ENCODE measurements around the gene TTLL8.

Gene TTLL8

DNA sequence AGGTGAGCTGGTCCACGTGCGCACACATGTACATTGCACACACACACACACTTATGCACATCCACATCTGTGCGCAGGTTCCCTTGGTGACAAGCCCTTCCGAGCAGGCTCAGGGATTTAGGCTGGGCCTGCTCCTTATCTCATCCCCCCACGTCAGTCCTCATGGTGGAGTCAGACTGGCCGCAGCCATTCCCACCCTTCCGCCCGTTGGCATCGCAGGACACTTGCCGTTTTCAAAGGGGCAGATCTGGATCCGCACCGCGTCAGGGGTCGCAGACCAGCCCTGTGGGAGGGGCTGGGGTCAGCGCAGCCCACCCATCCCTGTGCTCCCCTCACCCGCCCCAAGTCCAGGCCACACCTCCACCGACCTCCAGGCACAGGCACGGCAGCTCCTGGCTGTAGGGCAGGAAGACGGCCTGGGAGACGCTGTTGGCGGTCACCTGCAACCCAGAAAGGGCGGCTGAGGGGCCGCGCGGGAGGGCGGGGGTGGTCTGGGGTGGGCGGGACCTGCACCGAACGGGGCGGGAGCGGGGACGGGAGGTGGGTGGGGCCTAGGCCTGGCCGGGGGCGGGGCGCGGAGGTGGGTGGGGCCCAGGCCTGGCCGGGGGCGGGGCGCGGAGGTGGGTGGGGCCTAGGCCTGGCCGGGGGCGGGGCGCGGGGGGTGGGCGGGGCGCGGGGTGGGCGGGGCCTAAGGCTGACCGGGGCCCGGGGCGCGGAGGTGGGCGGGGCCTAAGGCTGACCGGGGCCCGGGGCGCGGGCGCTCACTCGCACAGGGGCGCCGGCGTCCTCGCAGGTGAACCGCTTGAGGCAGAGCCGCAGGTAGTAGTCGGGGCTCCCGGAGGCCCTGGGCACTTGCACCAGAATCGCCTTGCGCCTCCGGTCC, 58.8 kb downstream of the TTLL8 start:
- Histone ChIP-seq H3K9me3 (no peaks in the 10 kb centered on the region), H3K27ac (no peak overlapping the region), H3K4me3 (ENCODE audit: low read depth in 1 of 2, low read length in 1 of 2) (peak overlapping the region in 1 of 2 experiments; percentile 49), H3K36me3 (no peaks in the 10 kb centered on the region), H3K27me3 (peaks cover 50% of the 10 kb centered on the region), H3K4me1 (ENCODE audit: control insufficient read depth in 1 of 2, insufficient read depth in 1 of 2, low read depth in 1 of 2, low read length in 1 of 2) (peaks cover 3 to 10% of the 10 kb centered on the region in 2 experiments)
- TF ChIP-seq, protein P1, sequence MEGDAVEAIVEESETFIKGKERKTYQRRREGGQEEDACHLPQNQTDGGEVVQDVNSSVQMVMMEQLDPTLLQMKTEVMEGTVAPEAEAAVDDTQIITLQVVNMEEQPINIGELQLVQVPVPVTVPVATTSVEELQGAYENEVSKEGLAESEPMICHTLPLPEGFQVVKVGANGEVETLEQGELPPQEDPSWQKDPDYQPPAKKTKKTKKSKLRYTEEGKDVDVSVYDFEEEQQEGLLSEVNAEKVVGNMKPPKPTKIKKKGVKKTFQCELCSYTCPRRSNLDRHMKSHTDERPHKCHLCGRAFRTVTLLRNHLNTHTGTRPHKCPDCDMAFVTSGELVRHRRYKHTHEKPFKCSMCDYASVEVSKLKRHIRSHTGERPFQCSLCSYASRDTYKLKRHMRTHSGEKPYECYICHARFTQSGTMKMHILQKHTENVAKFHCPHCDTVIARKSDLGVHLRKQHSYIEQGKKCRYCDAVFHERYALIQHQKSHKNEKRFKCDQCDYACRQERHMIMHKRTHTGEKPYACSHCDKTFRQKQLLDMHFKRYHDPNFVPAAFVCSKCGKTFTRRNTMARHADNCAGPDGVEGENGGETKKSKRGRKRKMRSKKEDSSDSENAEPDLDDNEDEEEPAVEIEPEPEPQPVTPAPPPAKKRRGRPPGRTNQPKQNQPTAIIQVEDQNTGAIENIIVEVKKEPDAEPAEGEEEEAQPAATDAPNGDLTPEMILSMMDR (IDR thresholded peaks at IDR 0.05): no peak

DNA sequence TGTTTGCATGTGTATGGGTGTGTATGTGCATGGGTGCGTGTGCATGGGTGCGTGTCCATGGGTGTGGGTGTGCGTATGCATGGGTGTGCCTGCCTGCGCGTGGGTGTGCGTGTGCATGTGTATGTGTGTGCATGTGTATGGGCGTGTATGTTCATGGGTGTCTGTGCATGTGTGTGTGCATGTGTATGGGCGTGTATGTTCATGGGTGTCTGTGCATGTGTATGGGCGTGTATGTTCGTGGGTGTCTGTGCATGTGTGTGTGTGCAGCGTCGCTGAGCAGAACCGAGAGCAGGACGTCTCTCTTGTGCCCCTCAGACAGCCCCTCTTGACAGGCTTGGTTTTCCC, 59.4 kb downstream of the TTLL8 start:
- Histone ChIP-seq H3K27me3 (peaks cover 44% of the 10 kb centered on the region), H3K4me3 (ENCODE audit: low read depth in 1 of 2, low read length in 1 of 2) (no peak overlapping the region), H3K36me3 (no peaks in the 10 kb centered on the region), H3K4me1 (ENCODE audit: control insufficient read depth in 1 of 2, insufficient read depth in 1 of 2, low read depth in 1 of 2, low read length in 1 of 2) (peaks cover 3 to 10% of the 10 kb centered on the region in 2 experiments), H3K27ac (no peak overlapping the region), H3K9me3 (no peaks in the 10 kb centered on the region)
- TF ChIP-seq, protein P1 (IDR thresholded peaks at IDR 0.05): no peak

DNA sequence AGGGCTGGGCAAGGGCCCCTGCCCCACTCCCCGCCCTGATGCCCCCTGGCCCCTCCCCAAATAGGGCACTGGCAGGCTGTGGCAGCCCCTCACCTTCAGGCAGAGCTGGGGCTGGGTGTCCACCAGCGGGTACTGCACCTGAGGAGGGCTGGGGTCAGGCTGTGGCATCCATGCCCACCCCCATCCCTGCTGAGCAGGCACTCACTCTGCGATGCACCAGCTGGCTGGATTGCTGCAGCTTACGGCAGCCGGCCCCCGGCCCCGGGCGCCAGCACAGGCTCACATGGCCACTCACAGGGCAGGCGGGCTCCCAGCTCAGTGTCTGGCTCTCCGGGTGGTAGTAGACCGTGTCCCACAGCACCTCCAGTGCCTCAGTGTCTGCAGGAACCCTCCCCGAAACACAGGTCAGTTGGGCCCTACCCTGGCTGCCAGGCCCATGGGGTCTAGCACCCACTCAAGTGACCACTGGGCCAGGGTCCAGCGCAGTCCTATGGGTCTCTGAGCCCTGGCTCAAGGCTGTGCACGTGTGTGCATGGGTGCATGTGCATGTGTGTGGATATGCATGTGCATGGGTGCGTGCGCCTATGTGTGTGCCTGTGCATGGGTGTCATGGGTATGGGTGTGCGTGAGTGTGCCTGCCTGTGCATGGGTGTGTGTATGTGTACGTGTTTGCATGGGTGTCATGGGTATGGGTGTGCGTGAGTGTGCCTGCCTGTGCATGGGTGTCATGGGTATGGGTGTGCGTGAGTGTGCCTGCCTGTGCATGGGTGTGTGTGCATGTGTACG, 60.0 kb downstream of the TTLL8 start:
- H3K27ac ChIP-seq: no peak overlapping the region
- no peaks in the 10 kb centered on the region for H3K9me3 ChIP-seq
- no peaks in the 10 kb centered on the region for H3K36me3 ChIP-seq
- peaks cover 3 to 10% of the 10 kb centered on the region in 2 experiments for H3K4me1 ChIP-seq (ENCODE audit: control insufficient read depth in 1 of 2, insufficient read depth in 1 of 2, low read depth in 1 of 2, low read length in 1 of 2)
- H3K4me3 ChIP-seq (ENCODE audit: low read depth in 1 of 2, low read length in 1 of 2): no peak overlapping the region
- TF ChIP-seq, protein P1 (IDR thresholded peaks at IDR 0.05): no peak
- peaks cover 43% of the 10 kb centered on the region for H3K27me3 ChIP-seq

DNA sequence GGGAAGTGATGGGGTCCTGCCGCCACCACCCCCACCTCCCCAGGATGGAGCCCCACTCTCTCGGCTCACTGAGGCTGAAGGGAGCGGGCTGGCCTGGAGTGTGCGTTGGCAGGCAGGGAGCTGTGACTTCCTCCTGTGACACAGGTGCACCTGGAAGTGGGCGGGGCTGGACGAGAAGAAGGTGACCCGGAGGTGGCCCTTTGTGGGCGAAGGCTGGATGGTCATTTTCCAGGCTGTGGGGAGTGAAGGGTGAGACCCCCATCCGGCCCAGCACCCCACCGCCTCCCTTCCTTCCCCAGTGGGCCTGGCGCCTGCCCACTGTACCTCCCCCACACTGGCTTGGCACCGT, 60.9 kb downstream of the TTLL8 start:
- Histone ChIP-seq H3K9me3 (no peaks in the 10 kb centered on the region), H3K27ac (no peak overlapping the region), H3K36me3 (no peaks in the 10 kb centered on the region), H3K27me3 (peaks cover 41% of the 10 kb centered on the region), H3K4me3 (ENCODE audit: low read depth in 1 of 2, low read length in 1 of 2) (no peak overlapping the region), H3K4me1 (ENCODE audit: control insufficient read depth in 1 of 2, insufficient read depth in 1 of 2, low read depth in 1 of 2, low read length in 1 of 2) (peaks cover 3 to 10% of the 10 kb centered on the region in 2 experiments)
- TF ChIP-seq, protein P1 (IDR thresholded peaks at IDR 0.05): no peak

DNA sequence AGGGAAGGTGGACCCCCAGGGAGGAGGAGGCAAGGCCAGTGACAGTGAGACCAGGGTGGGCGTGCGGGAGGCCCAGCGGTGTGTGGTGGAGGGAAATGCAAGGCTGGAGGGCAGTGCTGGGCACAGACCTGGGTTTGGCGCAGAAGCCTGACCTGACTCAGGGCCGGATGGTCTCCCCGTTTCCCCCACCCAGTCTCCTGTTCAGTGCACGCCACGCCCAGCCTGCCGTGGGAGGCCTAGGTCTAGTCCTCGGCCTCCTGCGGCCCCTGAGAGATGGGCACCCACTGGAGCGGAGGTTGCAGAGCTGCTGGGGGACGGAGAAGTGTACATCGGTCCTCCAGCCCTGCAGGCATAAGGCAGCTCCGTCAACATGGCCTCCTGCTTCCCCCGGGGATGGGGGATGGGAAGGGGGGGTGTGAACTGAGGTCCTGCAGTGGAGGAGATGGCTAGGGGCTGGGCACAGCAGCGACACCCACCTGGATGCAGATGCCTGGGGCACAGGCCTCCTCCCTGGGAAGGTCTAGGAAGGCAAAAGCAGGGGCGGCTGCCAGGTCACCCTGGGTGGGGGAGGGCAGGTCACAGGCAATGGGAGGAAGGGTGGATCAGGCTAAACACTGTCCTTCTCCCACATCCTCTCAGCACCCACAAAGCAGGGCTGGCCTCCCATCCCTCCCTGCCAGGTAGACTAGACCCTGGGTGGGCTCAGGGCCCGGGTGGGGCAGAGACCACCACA, 61.4 kb downstream of the TTLL8 start:
- Histone ChIP-seq H3K27me3 (peaks cover 35% of the 10 kb centered on the region), H3K4me3 (ENCODE audit: low read depth in 1 of 2, low read length in 1 of 2) (no peak overlapping the region), H3K4me1 (ENCODE audit: control insufficient read depth in 1 of 2, insufficient read depth in 1 of 2, low read depth in 1 of 2, low read length in 1 of 2) (peaks cover 3 to 10% of the 10 kb centered on the region in 2 experiments), H3K27ac (no peak overlapping the region), H3K36me3 (no peaks in the 10 kb centered on the region), H3K9me3 (no peaks in the 10 kb centered on the region)
- TF ChIP-seq, protein P1 (IDR thresholded peaks at IDR 0.05): no peak
